Measurements from ENCODE around the gene NAGPA.

Gene NAGPA

DNA sequence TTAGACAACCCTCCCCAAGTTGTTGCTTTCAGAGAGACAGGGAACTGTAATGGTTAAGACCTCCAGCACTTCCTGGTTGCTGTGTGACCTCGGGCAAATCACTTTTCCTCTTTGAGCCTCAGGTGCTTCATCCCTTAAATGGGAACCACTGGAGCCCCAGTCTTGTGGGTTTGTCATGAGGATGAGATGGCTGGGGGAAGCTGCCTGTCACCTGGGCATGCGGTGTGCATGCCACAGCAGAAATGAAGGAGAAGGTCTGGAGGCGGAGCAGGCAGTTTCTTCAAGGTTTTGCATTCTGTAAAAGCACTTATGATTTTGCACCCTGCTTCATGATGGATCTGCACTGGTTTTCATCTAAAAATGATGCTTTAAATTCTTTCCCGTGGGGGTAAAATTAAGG lies 22.1 kb downstream of the NAGPA start:
- no peak for DNase-seq (ENCODE audit: low spot score)
- no peaks in the 10 kb centered on the region for H3K27me3 ChIP-seq (ENCODE audit: insufficient read depth, poor library complexity, severe bottlenecking)

DNA sequence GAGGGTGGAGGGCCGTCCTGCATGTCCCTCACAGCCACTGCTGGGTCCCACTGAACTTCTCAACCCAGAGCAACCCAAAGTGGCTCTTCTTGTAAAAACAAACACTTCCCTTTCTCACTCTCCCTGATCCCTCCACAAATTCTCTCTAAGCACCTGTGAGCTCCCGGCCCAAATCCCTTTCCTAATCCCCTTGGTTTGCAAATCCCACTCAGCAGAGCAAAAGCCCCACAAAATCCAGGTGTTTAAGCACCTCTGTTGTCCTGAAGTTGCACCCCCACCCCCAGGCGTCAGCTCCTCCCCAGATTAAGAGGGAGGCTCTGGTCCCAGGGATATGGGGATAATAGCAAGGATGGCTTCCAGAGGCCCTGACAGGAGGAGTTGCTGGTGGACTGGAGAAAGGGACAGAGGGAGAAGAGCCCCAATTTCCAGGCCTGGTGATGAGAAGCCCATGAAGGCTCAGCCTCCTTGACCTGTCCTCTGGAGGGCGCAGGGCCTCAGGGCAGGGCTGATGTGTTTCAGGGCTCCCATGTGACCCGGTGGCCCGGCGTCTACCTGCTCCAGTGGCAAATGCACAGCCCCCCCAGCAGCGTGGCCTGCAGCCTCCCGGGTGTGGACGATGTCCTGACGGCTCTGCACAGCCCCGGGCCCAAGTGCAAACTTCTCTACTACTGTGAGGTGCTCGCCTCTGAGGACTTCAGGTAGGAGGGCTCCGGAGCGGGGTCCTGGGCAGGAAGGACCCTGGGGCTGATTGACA lies 23.0 kb downstream of the NAGPA start:
- no peaks in the 10 kb centered on the region for H3K36me3 ChIP-seq (ENCODE audit: low read depth)
- no peaks in the 10 kb centered on the region for H3K9me3 ChIP-seq (ENCODE audit: severe bottlenecking)
- ATAC-seq (ENCODE audit: low read depth) (no peak), DNase-seq (ENCODE audit: low spot score) (no peak)
- TF ChIP-seq, protein P1, sequence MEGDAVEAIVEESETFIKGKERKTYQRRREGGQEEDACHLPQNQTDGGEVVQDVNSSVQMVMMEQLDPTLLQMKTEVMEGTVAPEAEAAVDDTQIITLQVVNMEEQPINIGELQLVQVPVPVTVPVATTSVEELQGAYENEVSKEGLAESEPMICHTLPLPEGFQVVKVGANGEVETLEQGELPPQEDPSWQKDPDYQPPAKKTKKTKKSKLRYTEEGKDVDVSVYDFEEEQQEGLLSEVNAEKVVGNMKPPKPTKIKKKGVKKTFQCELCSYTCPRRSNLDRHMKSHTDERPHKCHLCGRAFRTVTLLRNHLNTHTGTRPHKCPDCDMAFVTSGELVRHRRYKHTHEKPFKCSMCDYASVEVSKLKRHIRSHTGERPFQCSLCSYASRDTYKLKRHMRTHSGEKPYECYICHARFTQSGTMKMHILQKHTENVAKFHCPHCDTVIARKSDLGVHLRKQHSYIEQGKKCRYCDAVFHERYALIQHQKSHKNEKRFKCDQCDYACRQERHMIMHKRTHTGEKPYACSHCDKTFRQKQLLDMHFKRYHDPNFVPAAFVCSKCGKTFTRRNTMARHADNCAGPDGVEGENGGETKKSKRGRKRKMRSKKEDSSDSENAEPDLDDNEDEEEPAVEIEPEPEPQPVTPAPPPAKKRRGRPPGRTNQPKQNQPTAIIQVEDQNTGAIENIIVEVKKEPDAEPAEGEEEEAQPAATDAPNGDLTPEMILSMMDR (IDR thresholded peaks at IDR 0.05; ENCODE audit: poor library complexity, severe bottlenecking): no peak
- no peak overlapping the region for H3K4me3 ChIP-seq (ENCODE audit: severe bottlenecking)
- no peaks in the 10 kb centered on the region for H3K4me1 ChIP-seq (ENCODE audit: insufficient read depth, poor library complexity, severe bottlenecking)
- H3K27ac ChIP-seq (ENCODE audit: poor library complexity, severe bottlenecking): no peak overlapping the region
- H3K27me3 ChIP-seq (ENCODE audit: insufficient read depth, poor library complexity, severe bottlenecking): no peaks in the 10 kb centered on the region

More for the DNA sequence above, 22.1 kb downstream of the NAGPA start:
- no peaks in the 10 kb centered on the region for H3K4me1 ChIP-seq (ENCODE audit: insufficient read depth, poor library complexity, severe bottlenecking)
- H3K9me3 ChIP-seq (ENCODE audit: severe bottlenecking): no peaks in the 10 kb centered on the region
- no peaks in the 10 kb centered on the region for H3K36me3 ChIP-seq (ENCODE audit: low read depth)
- no peak for ATAC-seq (ENCODE audit: low read depth)
- TF ChIP-seq, protein P1 (IDR thresholded peaks at IDR 0.05; ENCODE audit: poor library complexity, severe bottlenecking): no peak
- H3K4me3 ChIP-seq (ENCODE audit: severe bottlenecking): no peak overlapping the region
- H3K27ac ChIP-seq (ENCODE audit: poor library complexity, severe bottlenecking): no peak overlapping the region

DNA sequence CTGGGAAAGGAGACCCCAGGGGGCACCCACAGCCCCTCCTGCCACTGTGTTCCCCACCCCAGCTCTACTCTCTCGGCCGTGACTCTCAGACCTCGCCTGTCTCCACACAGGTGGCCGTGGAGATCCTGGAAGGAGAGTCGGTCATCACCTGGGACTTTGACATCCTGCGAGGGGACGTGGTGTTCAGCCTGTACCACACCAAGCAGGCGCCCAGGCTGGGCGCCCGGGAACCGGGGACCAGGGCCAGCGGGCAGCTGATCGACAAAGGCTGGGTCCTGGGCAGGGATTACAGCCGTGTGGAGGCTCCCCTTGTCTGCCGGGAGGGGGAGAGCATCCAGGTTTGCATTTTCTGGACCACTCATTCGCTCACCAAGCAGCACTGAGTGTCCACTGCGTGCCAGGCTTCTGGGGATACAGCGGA lies 25.4 kb downstream of the NAGPA start:
- no peak for DNase-seq (ENCODE audit: low spot score)
- no peak for ATAC-seq (ENCODE audit: low read depth)
- H3K27ac ChIP-seq (ENCODE audit: poor library complexity, severe bottlenecking): no peak overlapping the region
- H3K4me3 ChIP-seq (ENCODE audit: severe bottlenecking): no peak overlapping the region
- no peaks in the 10 kb centered on the region for H3K36me3 ChIP-seq (ENCODE audit: low read depth)
- H3K9me3 ChIP-seq (ENCODE audit: severe bottlenecking): no peaks in the 10 kb centered on the region
- TF ChIP-seq, protein P1 (IDR thresholded peaks at IDR 0.05; ENCODE audit: poor library complexity, severe bottlenecking): no peak
- H3K4me1 ChIP-seq (ENCODE audit: insufficient read depth, poor library complexity, severe bottlenecking): no peaks in the 10 kb centered on the region
- peaks cover 2% of the 10 kb centered on the region for H3K27me3 ChIP-seq (ENCODE audit: insufficient read depth, poor library complexity, severe bottlenecking)

DNA sequence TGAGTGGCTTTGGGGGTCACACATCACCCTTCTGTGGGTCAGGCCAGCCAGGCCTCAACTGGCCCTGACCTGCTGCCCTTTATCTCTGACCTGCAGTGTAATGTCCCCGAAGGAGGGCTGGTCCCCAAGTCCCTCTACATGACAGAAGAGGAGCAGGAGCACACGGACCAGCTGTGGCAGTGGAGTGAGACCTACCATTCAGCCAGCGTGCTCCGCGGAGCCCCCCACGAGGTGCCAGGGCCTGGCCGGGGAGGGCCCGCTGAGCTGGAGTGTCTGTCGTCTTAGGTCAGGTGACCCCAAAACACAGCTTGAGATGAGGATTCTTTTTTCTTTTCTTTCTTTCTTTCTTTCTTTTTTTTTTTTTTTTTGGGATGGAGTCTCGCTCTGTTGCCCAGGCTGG lies 26.5 kb downstream of the NAGPA start:
- Histone ChIP-seq H3K36me3 (ENCODE audit: low read depth) (no peaks in the 10 kb centered on the region), H3K9me3 (ENCODE audit: severe bottlenecking) (no peaks in the 10 kb centered on the region), H3K4me3 (ENCODE audit: severe bottlenecking) (no peak overlapping the region), H3K4me1 (ENCODE audit: insufficient read depth, poor library complexity, severe bottlenecking) (no peaks in the 10 kb centered on the region), H3K27ac (ENCODE audit: poor library complexity, severe bottlenecking) (no peak overlapping the region), H3K27me3 (ENCODE audit: insufficient read depth, poor library complexity, severe bottlenecking) (peaks cover 2% of the 10 kb centered on the region)
- TF ChIP-seq, protein P1 (IDR thresholded peaks at IDR 0.05; ENCODE audit: poor library complexity, severe bottlenecking): no peak
- no peak for DNase-seq (ENCODE audit: low spot score)
- no peak for ATAC-seq (ENCODE audit: low read depth)

Data from RWPE2 (cell line).